HG02943 (cell line): ENCODE measurements around the gene B4GALT3.
A peak's percentile ranks its signal among the peaks of the same experiment; 100 is the strongest.

Experiments
- ATAC-seq: cut with Tn5 transposase; IDR thresholded peaks from one replicate; pipeline ENCODE4 v1.9.1; 2021; ENCODE audit warnings: mild to moderate bottlenecking, low read depth, moderate library complexity; ENCODE audit not compliant: unreplicated experiment

B4GALT3 gene

GRCh38 chr1:161206411-161207140 is 29.3 kb upstream of the B4GALT3 start:
- no peak for ATAC-seq

- peak; percentile 89 for ATAC-seq
Measured at GRCh38 chr1:161201836-161202712, 24.8 kb upstream of the B4GALT3 start, which contains the start of gene NDUFS2. NDUFS2 (plus strand) TSS chr1:161202367; CDS start chr1:161202386, 19 bp downstream.

GRCh38 chr1:161200992-161201835 is 23.9 kb upstream of the B4GALT3 start:
- ATAC-seq, result no peak

GRCh38 chr1:161200421-161200991 is 23.2 kb upstream of the B4GALT3 start:
- ATAC-seq, result no peak

GRCh38 chr1:161199506-161200139 is 22.3 kb upstream of the B4GALT3 start:
- no peak for ATAC-seq

- ATAC-seq, result no peak
Measured at GRCh38 chr1:161198897-161199431, 21.7 kb upstream of the B4GALT3 start, which contains the start of gene ADAMTS4. ADAMTS4 (minus strand) TSS chr1:161199054; CDS start chr1:161198627, 427 bp downstream.

GRCh38 chr1:161198194-161198896 is 21.0 kb upstream of the B4GALT3 start:
- ATAC-seq, result no peak

- ATAC-seq, result no peak
Measured at GRCh38 chr1:161197560-161198193, 20.4 kb upstream of the B4GALT3 start.

GRCh38 chr1:161196521-161197451 is 19.5 kb upstream of the B4GALT3 start:
- ATAC-seq, result no peak

- no peak for ATAC-seq
Measured at GRCh38 chr1:161196111-161196510, 18.8 kb upstream of the B4GALT3 start.

- ATAC-seq, result no peak
Measured at GRCh38 chr1:161195171-161195570, 17.9 kb upstream of the B4GALT3 start.

- ATAC-seq, result no peak
Measured at GRCh38 chr1:161193561-161194235, 16.4 kb upstream of the B4GALT3 start.

GRCh38 chr1:161192476-161193465 is 15.5 kb upstream of the B4GALT3 start:
- no peak for ATAC-seq

GRCh38 chr1:161191971-161192370 is 14.7 kb upstream of the B4GALT3 start:
- no peak for ATAC-seq

- ATAC-seq, result no peak
Measured at GRCh38 chr1:161190962-161191521, 13.7 kb upstream of the B4GALT3 start.
